NCI-H2107 treated with DMSO at 0.1 percent for 48 hours (cell line): ENCODE measurements around the gene ALKBH3.

ENCODE experiments used
- DNase-seq: peaks from one replicate; lab custom pipeline; 2025; ENCODE audit not compliant: unreplicated experiment; lab: John Stamatoyannopoulos, UW

The ALKBH3 gene

DNA sequence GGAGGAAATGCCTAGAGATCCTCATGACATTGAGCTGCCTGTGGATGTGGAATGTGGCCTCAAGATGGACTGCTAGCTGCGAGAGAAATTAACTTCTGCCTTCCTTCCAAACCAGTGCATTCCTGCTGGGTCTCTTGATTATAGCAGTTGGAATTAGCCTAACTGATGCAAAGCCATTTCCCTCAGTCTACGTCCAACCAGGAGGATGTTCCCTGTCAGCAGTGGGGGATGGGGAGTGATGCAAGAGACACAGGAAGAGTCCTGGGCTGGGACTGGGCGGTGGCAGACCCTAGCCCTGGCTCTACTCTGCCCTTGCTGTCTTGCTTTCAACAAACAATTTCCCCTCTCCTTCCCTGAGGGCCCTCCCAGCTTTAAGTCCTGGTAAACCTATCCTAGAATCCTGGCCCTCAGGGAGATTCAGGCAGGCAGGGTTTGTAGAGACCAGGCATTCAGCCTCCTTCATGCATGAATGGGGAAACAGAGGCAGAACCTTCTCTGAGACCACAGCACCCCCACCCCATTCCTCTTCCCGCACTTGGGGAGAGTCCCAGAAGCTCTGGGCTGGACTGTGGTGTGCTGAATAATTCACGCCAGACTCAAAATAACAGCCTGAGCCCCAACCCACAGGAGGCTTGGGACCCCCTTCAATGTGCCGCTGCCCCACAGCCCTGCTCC is 78.8 kb downstream of the ALKBH3 start:
- DNase-seq = no peak

DNA sequence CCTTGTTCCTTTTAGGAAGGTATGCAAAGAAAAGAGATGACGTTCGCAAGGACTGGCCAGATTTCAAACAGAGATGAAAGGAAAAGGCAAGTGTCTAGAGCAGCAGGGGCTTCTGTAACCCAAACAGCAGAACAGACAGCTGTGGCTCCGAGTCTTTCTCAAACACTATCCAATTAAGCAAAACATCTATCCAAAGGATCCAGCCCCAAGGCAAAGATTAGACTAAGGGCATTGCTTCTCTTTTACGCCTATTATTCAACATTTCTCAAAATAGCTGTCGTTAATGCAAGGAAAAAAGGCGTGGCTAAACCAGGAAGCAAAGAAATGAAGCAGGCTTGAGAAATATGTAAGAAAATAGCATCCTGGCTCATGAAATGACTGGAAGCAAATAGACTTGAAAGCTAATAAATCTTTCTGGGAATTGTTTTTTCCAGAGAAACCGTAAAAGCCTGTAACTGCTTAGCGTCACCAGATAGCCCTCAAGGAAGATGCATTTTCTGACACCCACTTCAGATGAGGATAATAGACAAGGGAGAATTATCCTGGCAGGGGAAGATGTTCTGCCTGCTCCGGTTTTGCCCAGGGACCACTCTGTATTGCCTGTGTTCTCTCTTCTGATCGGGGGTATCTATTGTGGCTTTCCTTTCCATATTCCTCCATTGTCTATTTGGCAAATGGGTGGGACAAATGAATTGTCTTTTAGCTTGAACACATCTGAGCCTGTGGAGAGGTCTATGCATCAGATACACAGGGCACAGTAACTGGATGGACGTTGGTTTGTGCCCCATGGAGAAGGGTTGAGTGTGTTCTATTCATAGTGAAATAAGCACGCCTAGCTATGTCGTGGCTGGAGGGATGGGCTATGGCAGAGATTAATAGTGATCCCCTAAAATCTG is 82.0 kb downstream of the ALKBH3 start:
- no peak for DNase-seq

DNA sequence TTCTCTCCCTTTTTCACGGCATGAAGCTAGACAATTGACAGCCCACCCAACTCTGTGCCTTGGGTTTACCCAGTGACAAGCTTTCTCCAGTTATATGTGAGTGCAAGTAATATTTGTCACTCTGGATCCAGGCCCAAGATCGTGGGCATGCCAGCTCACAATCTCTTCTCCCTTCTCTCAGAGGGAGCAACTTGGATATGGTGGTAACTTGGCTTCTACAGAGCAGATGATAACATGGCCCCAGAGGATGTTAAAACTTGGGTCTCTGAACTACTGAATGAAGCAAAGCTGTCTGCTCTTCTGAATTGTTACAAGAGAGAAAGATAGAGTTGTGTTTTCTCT is 82.6 kb downstream of the ALKBH3 start:
- no peak for DNase-seq

DNA sequence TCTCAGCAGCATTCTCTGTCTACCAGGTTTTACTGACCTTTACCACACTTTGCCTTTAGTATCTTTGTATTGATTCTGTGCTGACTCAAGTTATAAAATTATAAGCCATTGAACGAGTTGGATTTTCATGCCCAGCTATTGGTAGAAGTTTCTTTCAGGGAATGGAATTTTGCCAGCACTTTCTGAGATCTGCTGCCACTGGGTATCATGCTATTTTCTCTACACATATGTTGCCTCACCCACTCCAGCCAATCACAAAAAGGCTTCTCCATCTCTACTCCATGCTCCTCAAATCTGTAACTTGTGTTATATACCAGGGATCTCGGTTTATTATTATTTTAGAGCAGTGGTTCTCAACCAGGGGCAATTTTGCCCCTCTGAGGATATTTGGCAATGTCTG is 87.0 kb downstream of the ALKBH3 start:
- no peak for DNase-seq

DNA sequence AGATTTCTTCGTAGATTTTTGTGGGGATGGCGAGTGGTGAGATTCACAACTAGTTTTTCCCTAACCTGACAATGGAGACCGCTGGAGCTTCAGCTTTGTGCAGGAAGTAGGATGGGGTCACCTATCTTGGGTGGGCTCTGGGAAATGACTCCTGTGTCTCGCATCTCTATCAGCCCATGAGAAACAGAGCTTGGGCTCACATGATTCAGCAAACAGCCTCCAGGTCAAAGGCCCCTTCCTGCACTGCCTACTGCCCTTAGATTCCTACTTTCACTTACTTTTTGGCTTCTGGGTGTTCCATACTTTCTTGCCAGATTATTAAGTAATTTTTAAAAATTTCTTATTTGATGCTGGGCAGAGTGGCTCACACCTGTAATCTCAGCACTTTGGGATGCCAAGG is 88.1 kb downstream of the ALKBH3 start:
- no peak for DNase-seq

DNA sequence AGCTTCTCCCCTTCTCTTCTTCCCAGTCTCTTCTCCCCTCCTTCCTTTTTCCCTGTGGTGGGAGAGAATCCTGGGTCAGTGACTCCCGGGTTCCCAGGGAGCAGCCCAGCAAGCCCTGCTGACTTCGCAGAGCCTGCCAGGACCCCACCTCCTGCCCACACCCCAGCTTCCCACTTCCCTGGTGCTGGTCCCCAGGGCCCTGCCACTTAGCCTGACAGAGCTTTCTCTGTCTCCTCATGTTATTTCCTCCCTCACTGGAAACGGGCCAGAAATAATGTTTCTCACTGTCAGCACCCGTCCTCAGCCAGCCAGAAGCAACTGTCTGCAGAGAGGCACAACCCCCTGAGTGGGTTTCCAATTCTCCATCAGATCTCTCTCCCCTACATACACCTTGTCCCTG is 88.9 kb downstream of the ALKBH3 start:
- DNase-seq = peak; percentile 21
